Neural cell (in vitro differentiated cells): ENCODE data around the gene NOP16.

Experiments used
- EP300 ChIP-seq: fragments of 450-650 bp; conservative IDR thresholded peaks from 2 replicates; pipeline ENCODE4 v1.6.1; 2014; ENCODE audit warnings: antibody characterized with exemption, mild to moderate bottlenecking, moderate library complexity; ENCODE audit not compliant: poor library complexity, severe bottlenecking
- EZH2 ChIP-seq: fragments of 200-600, 300-800 bp; shearing (Covaris generic), sonication (generic); IDR thresholded peaks from 2 replicates; pipeline ENCODE4 v1.6.1; 2014; ENCODE audit warnings: antibody characterized with exemption, low read length, borderline replicate concordance, mild to moderate bottlenecking; ENCODE audit not compliant: insufficient read depth, poor library complexity, severe bottlenecking
- MXI1 ChIP-seq: fragments of 450-650 bp; conservative IDR thresholded peaks from 2 replicates; pipeline ENCODE4 v1.6.1; 2014; ENCODE audit warnings: antibody characterized with exemption, mild to moderate bottlenecking; ENCODE audit not compliant: poor library complexity, severe bottlenecking
- POLR2AphosphoS5 ChIP-seq: IDR thresholded peaks from 2 replicates; pipeline ENCODE4 v1.6.1; 2012
- RAD21 ChIP-seq: fragments of 450-650 bp; conservative IDR thresholded peaks from 2 replicates; pipeline ENCODE4 v1.6.1; 2014; ENCODE audit warnings: antibody characterized with exemption, mild to moderate bottlenecking, moderate library complexity
- REST ChIP-seq: IDR thresholded peaks from 2 replicates; pipeline ENCODE4 v1.6.1; 2012; ENCODE audit warnings: borderline replicate concordance
- SMC3 ChIP-seq: fragments of 450-650 bp; conservative IDR thresholded peaks from 2 replicates; pipeline ENCODE4 v1.6.1; 2014; ENCODE audit warnings: antibody characterized with exemption, mild to moderate bottlenecking, moderate library complexity; ENCODE audit not compliant: poor library complexity
- TAF1 ChIP-seq: IDR thresholded peaks from 2 replicates; pipeline ENCODE4 v1.6.1; 2012; ENCODE audit warnings: low read depth
- TF ChIP-seq, protein P1 (sequence below): fragments of 450-650 bp; IDR thresholded peaks from 2 replicates; pipeline ENCODE4 v1.5.1; 2014; ENCODE audit warnings: antibody characterized with exemption, mild to moderate bottlenecking, moderate library complexity; ENCODE audit not compliant: poor library complexity, severe bottlenecking

DNA sequence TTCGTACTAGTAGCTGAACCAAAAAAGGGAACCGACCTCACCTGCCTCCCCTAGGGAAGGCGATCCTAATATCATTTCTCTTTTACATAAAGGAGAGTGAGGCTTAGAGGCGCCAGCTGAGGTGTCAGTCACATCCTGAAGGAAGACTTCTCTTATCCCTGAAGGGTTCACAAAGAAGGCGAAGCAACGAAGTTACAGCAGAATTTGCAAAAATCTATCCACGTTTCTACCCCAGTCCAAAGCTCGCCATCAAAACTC lies 26.2 kb downstream of the NOP16 start:
- TF ChIP-seq, protein P1, sequence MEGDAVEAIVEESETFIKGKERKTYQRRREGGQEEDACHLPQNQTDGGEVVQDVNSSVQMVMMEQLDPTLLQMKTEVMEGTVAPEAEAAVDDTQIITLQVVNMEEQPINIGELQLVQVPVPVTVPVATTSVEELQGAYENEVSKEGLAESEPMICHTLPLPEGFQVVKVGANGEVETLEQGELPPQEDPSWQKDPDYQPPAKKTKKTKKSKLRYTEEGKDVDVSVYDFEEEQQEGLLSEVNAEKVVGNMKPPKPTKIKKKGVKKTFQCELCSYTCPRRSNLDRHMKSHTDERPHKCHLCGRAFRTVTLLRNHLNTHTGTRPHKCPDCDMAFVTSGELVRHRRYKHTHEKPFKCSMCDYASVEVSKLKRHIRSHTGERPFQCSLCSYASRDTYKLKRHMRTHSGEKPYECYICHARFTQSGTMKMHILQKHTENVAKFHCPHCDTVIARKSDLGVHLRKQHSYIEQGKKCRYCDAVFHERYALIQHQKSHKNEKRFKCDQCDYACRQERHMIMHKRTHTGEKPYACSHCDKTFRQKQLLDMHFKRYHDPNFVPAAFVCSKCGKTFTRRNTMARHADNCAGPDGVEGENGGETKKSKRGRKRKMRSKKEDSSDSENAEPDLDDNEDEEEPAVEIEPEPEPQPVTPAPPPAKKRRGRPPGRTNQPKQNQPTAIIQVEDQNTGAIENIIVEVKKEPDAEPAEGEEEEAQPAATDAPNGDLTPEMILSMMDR: no peak
- TF ChIP-seq TAF1 (no peak), POLR2AphosphoS5 (no peak), RAD21 (no peak), REST (no peak), EZH2 (no peak), EP300 (no peak), MXI1 (no peak), SMC3 (no peak)
